Fibroblast of lung (primary cell): ENCODE results near the gene LMNB1. TPM values are rescaled to one million over a fixed set of nuclear protein-coding genes. Genes with fewer than 3 reads are reported as not detected.
"Not testable (repeated sequence)": the region's sequence is repeated elsewhere in the genome, so short reads cannot be mapped to it uniquely, and the experiment has no call there.

ENCODE experiments used
- DNase-seq, 2 donors: peaks; one replicate each; pipeline versions ENCODE4 v3.0.0 to v3.0.0-alpha.2; 2010; ENCODE audit warnings: low read depth in 2 of 2
- H2AFZ ChIP-seq: 2 replicates; pipeline ENCODE4 v1.5.1; 2012; ENCODE audit warnings: low read length, control low read depth, inconsistent platforms
- H3K27ac ChIP-seq: 2 replicates; pipeline ENCODE4 v1.5.1; 2011; ENCODE audit warnings: low read length, control low read depth; ENCODE audit not compliant: insufficient read depth
- H3K27me3 ChIP-seq: 2 replicates; pipeline ENCODE4 v1.5.1; 2011; ENCODE audit warnings: mild to moderate bottlenecking, low read length; ENCODE audit not compliant: control insufficient read depth, insufficient read depth
- H3K36me3 ChIP-seq: 2 replicates; pipeline ENCODE4 v1.5.1; 2011; ENCODE audit warnings: low read length; ENCODE audit not compliant: control insufficient read depth, insufficient read depth
- H3K4me1 ChIP-seq: 2 replicates; pipeline ENCODE4 v1.5.1; 2011; ENCODE audit warnings: low read length; ENCODE audit not compliant: control insufficient read depth, insufficient read depth; ENCODE audit errors: extremely low read depth
- H3K4me2 ChIP-seq: 2 replicates; pipeline ENCODE4 v1.5.1; 2011; ENCODE audit warnings: low read length, control low read depth; ENCODE audit not compliant: insufficient read depth; ENCODE audit errors: extremely low read depth
- H3K4me3 ChIP-seq, 4 experiments: fragments of 200-600 bp in 1 of 4; sonication (generic) in 1 of 4; replicated peaks in 1 of 4; 2 replicates each; pipeline ENCODE4 v1.5.1; 2011 to 2016; ENCODE audit warnings: low read length in 4 of 4, low read depth in 3 of 4, mild to moderate bottlenecking in 3 of 4, control low read depth in 2 of 4, inconsistent platforms in 1 of 4, mixed read lengths in 1 of 4; ENCODE audit not compliant: insufficient read depth in 1 of 4; ENCODE audit errors: control extremely low read depth in 1 of 4
- H3K79me2 ChIP-seq: 2 replicates; pipeline ENCODE4 v1.5.1; 2012; ENCODE audit warnings: mild to moderate bottlenecking, low read length, inconsistent platforms; ENCODE audit not compliant: control insufficient read depth, insufficient read depth
- H3K9ac ChIP-seq: 2 replicates; pipeline ENCODE4 v1.5.1; 2011; ENCODE audit warnings: mild to moderate bottlenecking, low read length, control low read depth; ENCODE audit not compliant: insufficient read depth
- H3K9me3 ChIP-seq: 2 replicates; pipeline ENCODE4 v1.5.1; 2012; ENCODE audit warnings: low read depth, low read length; ENCODE audit not compliant: control insufficient read depth, insufficient read depth
- H4K20me1 ChIP-seq: 2 replicates; pipeline ENCODE4 v1.5.1; 2011; ENCODE audit warnings: low read length; ENCODE audit not compliant: control insufficient read depth, insufficient read depth; ENCODE audit errors: extremely low read depth
- EZH2 ChIP-seq: IDR thresholded peaks from 2 replicates; pipeline ENCODE4 v1.5.1; 2012; ENCODE audit warnings: low read length, control low read depth, mild to moderate bottlenecking; ENCODE audit errors: missing control alignments
- polyA minus RNA-seq: library from RNA; depleted of rRNA, polyadenylated mRNA; stranded (reverse); fragments of >200 nt; gene quantifications from 2 replicates; pipeline ENCODE4 v1.2.3, GENCODE V29; 2011; ENCODE audit warnings: low replicate concordance
- polyA plus RNA-seq, 2 donors: library from polyadenylated mRNA; depleted of rRNA in 1 of 2; stranded (reverse) in 1 of 2; unstranded in 1 of 2; fragments of >200 nt; gene quantifications; 2 replicates each; pipeline ENCODE4 v1.2.1, GENCODE V29; 2011 to 2012; ENCODE audit warnings: missing spikeins in 1 of 2
- total RNA-seq: library from RNA; depleted of rRNA; stranded (reverse); fragments of >200 nt; gene quantifications from 2 replicates; pipeline ENCODE4 v1.2.1, GENCODE V29; 2014
- TF ChIP-seq, protein P1 (sequence below), 2 donors: IDR thresholded peaks in 1 of 2; conservative IDR thresholded peaks in 1 of 2; 1 replicate in 1 of 2; 2 replicates in 1 of 2; pipeline ENCODE4 v1.5.1; 2011 to 2012; ENCODE audit warnings: low read length in 2 of 2, control low read depth in 1 of 2, inconsistent platforms in 1 of 2, low read depth in 1 of 2, mild to moderate bottlenecking in 1 of 2

LMNB1 gene
- total RNA-seq (11.6 and 17.3 TPM in 2 replicates), polyA plus RNA-seq (17.5 and 46.0 TPM in 2 replicates), polyA minus RNA-seq (4.9 and 10.7 TPM in 2 replicates)
- polyA plus RNA-seq (2012): 18.6 and 50.8 TPM in 2 replicates

- Histone ChIP-seq H3K9me3 (no peaks in the 10 kb centered on the region), H3K4me1 (peaks cover 5% of the 10 kb centered on the region), H4K20me1 (no peaks in the 10 kb centered on the region), H3K4me2 (peak within 1 kb of the TSS; percentile 75), H3K27me3 (no peaks in the 10 kb centered on the region), H2AFZ (peak within 1 kb of the TSS; percentile 94), H3K36me3 (peaks cover 2% of the 10 kb centered on the region), H3K79me2 (peaks cover 43% of the 10 kb centered on the region), H3K9ac (peak within 1 kb of the TSS; percentile 85), H3K4me3 (peak within 1 kb of the TSS; percentile 75 to 94 (median 90)), H3K27ac (peak within 1 kb of the TSS; percentile 89)
- TF ChIP-seq, protein P1, sequence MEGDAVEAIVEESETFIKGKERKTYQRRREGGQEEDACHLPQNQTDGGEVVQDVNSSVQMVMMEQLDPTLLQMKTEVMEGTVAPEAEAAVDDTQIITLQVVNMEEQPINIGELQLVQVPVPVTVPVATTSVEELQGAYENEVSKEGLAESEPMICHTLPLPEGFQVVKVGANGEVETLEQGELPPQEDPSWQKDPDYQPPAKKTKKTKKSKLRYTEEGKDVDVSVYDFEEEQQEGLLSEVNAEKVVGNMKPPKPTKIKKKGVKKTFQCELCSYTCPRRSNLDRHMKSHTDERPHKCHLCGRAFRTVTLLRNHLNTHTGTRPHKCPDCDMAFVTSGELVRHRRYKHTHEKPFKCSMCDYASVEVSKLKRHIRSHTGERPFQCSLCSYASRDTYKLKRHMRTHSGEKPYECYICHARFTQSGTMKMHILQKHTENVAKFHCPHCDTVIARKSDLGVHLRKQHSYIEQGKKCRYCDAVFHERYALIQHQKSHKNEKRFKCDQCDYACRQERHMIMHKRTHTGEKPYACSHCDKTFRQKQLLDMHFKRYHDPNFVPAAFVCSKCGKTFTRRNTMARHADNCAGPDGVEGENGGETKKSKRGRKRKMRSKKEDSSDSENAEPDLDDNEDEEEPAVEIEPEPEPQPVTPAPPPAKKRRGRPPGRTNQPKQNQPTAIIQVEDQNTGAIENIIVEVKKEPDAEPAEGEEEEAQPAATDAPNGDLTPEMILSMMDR (conservative IDR thresholded peaks at IDR 0.05 in 1 of 2, IDR thresholded peaks at IDR 0.05 in 1 of 2; ENCODE audit: low read depth in 1 of 2, low read length in 2 of 2): no peak
- TF ChIP-seq EZH2: no peak
- peak; percentile 95 for DNase-seq
Observed at GRCh38 chr5:126776499-126777256, at the start of gene LMNB1. Gene LMNB1, plus strand, starts transcription at chr5:126777136. Its CDS starts 373 bp downstream, at chr5:126777509.

DNA sequence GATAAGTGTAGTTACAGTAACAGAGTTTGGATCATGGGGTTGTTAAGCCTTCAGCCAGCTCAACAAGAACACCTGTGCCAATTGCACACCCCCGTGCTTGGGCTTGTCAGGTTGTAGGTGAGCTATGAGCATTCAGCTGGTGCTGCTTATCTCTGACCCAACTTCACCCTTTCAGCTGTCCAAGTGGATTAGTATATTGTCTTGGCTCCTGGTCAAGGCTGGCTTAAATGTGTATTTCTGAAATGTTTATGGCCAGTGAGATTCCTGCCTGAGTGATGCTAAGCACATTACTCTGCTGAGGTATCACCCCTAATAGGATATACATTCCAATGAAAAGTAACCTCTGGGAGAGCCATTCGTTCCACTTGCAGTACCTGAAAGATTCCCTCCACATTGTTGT lies 44.2 kb upstream of the LMNB1 start:
- no peak overlapping the region for H3K4me3 ChIP-seq
- DNase-seq: no peak
- no peak overlapping the region for H3K4me2 ChIP-seq
- no peaks in the 10 kb centered on the region for H3K79me2 ChIP-seq
- H3K27me3 ChIP-seq: no peaks in the 10 kb centered on the region
- H3K36me3 ChIP-seq: no peaks in the 10 kb centered on the region
- no peaks in the 10 kb centered on the region for H4K20me1 ChIP-seq
- H2AFZ ChIP-seq: no peak overlapping the region
- H3K4me1 ChIP-seq: no peaks in the 10 kb centered on the region
- H3K9ac ChIP-seq: no peak overlapping the region
- H3K27ac ChIP-seq: no peak overlapping the region
- TF ChIP-seq, protein P1 (conservative IDR thresholded peaks at IDR 0.05 in 1 of 2, IDR thresholded peaks at IDR 0.05 in 1 of 2; ENCODE audit: low read depth in 1 of 2, low read length in 2 of 2): no peak
- TF ChIP-seq EZH2: no peak
- no peaks in the 10 kb centered on the region for H3K9me3 ChIP-seq

- not testable (repeated sequence) for H3K4me3 ChIP-seq, H2AFZ ChIP-seq, H4K20me1 ChIP-seq, H3K36me3 ChIP-seq, H3K9ac ChIP-seq, H3K4me2 ChIP-seq, H3K27me3 ChIP-seq, H3K27ac ChIP-seq, H3K4me1 ChIP-seq, H3K9me3 ChIP-seq, DNase-seq, H3K79me2 ChIP-seq
Observed at GRCh38 chr5:126734573-126734972, 42.4 kb upstream of the LMNB1 start.
